Erythroblast (primary cell): ENCODE measurements around the gene TSPAN9.

Experiments used
- GATA1 ChIP-seq: IDR thresholded peaks from 2 replicates; pipeline ENCODE4 v1.6.1; 2011; ENCODE audit warnings: low read depth, mild to moderate bottlenecking, control low read depth, low read length, moderate library complexity
- POLR2A ChIP-seq: IDR thresholded peaks from 2 replicates; pipeline ENCODE4 v1.6.1; 2011; ENCODE audit warnings: mild to moderate bottlenecking, low read length

- TF ChIP-seq POLR2A (no peak), GATA1 (no peak)
Observed at GRCh38 chr12:3055704-3056467, 21.3 kb upstream of the TSPAN9 start.
